Measurements from ENCODE around the gene TBL3. TPM values are rescaled to one million over a fixed set of nuclear protein-coding genes. Genes with fewer than 3 reads are reported as not detected.

Gene TBL3
- total and polyA plus RNA-seq, 9 of the 15 experiments (the other 6 are each of a cell fraction or from before 2014, with no cell fraction given), result 0.97 to 117 (median 24.5) TPM

DNA sequence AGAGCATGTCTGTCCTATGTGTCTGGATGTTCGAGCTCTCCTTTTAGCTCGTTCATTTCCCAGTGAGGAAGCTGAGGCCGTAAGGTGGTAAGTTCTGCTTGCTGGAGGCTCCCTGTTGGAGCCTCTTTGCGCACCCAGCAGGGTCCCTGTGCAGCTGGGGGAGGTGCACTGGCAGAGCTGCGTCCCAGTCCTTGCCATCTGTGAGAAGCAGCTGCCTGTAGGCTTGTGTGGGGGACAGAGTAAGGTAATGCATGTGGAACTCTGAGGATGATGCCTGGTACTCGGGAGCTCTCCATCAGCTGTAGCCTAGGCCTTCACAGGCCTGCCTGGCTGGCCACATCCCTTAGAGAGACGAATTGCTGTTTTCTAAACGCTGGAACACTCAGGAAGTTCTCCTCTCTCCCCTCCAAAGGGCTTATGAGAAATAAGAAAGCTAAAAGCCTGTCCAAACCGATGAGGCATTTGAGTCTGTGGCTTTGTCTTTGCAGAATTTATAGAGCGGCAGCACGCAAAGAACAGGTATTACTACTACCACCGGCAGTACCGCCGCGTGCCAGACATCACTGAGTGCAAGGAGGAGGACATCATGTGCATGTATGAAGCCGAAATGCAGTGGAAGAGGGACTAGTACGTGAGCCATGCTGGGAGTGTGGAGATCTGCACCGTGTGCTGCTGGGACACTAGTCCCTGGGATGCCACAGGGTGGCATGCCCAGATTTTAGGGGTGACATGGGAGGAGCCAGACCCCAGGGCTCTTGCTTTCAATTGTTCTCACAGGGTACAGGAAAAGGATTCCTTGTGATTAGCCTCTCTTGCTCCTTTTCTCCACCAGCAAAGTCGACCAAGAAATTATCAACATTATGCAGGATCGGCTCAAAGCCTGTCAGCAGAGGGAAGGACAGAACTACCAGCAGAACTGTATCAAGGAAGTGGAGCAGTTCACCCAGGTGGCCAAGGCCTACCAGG lies 10.9 kb upstream of the TBL3 start (continued):
- TF ChIP-seq, protein P1, sequence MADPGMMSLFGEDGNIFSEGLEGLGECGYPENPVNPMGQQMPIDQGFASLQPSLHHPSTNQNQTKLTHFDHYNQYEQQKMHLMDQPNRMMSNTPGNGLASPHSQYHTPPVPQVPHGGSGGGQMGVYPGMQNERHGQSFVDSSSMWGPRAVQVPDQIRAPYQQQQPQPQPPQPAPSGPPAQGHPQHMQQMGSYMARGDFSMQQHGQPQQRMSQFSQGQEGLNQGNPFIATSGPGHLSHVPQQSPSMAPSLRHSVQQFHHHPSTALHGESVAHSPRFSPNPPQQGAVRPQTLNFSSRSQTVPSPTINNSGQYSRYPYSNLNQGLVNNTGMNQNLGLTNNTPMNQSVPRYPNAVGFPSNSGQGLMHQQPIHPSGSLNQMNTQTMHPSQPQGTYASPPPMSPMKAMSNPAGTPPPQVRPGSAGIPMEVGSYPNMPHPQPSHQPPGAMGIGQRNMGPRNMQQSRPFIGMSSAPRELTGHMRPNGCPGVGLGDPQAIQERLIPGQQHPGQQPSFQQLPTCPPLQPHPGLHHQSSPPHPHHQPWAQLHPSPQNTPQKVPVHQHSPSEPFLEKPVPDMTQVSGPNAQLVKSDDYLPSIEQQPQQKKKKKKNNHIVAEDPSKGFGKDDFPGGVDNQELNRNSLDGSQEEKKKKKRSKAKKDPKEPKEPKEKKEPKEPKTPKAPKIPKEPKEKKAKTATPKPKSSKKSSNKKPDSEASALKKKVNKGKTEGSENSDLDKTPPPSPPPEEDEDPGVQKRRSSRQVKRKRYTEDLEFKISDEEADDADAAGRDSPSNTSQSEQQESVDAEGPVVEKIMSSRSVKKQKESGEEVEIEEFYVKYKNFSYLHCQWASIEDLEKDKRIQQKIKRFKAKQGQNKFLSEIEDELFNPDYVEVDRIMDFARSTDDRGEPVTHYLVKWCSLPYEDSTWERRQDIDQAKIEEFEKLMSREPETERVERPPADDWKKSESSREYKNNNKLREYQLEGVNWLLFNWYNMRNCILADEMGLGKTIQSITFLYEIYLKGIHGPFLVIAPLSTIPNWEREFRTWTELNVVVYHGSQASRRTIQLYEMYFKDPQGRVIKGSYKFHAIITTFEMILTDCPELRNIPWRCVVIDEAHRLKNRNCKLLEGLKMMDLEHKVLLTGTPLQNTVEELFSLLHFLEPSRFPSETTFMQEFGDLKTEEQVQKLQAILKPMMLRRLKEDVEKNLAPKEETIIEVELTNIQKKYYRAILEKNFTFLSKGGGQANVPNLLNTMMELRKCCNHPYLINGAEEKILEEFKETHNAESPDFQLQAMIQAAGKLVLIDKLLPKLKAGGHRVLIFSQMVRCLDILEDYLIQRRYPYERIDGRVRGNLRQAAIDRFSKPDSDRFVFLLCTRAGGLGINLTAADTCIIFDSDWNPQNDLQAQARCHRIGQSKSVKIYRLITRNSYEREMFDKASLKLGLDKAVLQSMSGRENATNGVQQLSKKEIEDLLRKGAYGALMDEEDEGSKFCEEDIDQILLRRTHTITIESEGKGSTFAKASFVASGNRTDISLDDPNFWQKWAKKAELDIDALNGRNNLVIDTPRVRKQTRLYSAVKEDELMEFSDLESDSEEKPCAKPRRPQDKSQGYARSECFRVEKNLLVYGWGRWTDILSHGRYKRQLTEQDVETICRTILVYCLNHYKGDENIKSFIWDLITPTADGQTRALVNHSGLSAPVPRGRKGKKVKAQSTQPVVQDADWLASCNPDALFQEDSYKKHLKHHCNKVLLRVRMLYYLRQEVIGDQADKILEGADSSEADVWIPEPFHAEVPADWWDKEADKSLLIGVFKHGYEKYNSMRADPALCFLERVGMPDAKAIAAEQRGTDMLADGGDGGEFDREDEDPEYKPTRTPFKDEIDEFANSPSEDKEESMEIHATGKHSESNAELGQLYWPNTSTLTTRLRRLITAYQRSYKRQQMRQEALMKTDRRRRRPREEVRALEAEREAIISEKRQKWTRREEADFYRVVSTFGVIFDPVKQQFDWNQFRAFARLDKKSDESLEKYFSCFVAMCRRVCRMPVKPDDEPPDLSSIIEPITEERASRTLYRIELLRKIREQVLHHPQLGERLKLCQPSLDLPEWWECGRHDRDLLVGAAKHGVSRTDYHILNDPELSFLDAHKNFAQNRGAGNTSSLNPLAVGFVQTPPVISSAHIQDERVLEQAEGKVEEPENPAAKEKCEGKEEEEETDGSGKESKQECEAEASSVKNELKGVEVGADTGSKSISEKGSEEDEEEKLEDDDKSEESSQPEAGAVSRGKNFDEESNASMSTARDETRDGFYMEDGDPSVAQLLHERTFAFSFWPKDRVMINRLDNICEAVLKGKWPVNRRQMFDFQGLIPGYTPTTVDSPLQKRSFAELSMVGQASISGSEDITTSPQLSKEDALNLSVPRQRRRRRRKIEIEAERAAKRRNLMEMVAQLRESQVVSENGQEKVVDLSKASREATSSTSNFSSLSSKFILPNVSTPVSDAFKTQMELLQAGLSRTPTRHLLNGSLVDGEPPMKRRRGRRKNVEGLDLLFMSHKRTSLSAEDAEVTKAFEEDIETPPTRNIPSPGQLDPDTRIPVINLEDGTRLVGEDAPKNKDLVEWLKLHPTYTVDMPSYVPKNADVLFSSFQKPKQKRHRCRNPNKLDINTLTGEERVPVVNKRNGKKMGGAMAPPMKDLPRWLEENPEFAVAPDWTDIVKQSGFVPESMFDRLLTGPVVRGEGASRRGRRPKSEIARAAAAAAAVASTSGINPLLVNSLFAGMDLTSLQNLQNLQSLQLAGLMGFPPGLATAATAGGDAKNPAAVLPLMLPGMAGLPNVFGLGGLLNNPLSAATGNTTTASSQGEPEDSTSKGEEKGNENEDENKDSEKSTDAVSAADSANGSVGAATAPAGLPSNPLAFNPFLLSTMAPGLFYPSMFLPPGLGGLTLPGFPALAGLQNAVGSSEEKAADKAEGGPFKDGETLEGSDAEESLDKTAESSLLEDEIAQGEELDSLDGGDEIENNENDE (IDR thresholded peaks at IDR 0.05; ENCODE audit: low read depth, low read length), result no peak
- TF ChIP-seq SRSF1 (IDR thresholded peaks at IDR 0.05; ENCODE audit: low read depth, low read length) (no peak), ERF (CRISPR knock-in tag; IDR thresholded peaks at IDR 0.05) (peak; percentile 90; the same call in 1 of the 2 replicates), BCOR (IDR thresholded peaks at IDR 0.05) (no peak; the same call in 1 of the 2 replicates), MAFK (IDR thresholded peaks at IDR 0.05; ENCODE audit: low read length) (no peak)
- TF ChIP-seq, protein P2, sequence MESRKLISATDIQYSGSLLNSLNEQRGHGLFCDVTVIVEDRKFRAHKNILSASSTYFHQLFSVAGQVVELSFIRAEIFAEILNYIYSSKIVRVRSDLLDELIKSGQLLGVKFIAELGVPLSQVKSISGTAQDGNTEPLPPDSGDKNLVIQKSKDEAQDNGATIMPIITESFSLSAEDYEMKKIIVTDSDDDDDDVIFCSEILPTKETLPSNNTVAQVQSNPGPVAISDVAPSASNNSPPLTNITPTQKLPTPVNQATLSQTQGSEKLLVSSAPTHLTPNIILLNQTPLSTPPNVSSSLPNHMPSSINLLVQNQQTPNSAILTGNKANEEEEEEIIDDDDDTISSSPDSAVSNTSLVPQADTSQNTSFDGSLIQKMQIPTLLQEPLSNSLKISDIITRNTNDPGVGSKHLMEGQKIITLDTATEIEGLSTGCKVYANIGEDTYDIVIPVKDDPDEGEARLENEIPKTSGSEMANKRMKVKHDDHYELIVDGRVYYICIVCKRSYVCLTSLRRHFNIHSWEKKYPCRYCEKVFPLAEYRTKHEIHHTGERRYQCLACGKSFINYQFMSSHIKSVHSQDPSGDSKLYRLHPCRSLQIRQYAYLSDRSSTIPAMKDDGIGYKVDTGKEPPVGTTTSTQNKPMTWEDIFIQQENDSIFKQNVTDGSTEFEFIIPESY (CRISPR knock-in tag; IDR thresholded peaks at IDR 0.05), result no peak
- TF ChIP-seq, protein P3, sequence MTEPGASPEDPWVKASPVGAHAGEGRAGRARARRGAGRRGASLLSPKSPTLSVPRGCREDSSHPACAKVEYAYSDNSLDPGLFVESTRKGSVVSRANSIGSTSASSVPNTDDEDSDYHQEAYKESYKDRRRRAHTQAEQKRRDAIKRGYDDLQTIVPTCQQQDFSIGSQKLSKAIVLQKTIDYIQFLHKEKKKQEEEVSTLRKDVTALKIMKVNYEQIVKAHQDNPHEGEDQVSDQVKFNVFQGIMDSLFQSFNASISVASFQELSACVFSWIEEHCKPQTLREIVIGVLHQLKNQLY (CRISPR knock-in tag; conservative IDR thresholded peaks at IDR 0.05), result 0 out of 4 replicates have a peak, but pooled peaks of 1 of the 2 experiments have one; percentile 6
- TF ChIP-seq, protein P4, sequence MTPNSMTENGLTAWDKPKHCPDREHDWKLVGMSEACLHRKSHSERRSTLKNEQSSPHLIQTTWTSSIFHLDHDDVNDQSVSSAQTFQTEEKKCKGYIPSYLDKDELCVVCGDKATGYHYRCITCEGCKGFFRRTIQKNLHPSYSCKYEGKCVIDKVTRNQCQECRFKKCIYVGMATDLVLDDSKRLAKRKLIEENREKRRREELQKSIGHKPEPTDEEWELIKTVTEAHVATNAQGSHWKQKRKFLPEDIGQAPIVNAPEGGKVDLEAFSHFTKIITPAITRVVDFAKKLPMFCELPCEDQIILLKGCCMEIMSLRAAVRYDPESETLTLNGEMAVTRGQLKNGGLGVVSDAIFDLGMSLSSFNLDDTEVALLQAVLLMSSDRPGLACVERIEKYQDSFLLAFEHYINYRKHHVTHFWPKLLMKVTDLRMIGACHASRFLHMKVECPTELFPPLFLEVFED (CRISPR knock-in tag; conservative IDR thresholded peaks at IDR 0.05), result peak; percentile 97
